Mucosa of descending colon (tissue), 3 donors: ENCODE data around the gene RNF166. TPM values are rescaled to one million over a fixed set of nuclear protein-coding genes. Genes with fewer than 3 reads are reported as not detected.

Experiments
- ATAC-seq: fragments of 200-7000 bp; cut with Tn5 transposase; one replicate; pipeline ENCODE4 v1.9.1; 2020; ENCODE audit warnings: mild to moderate bottlenecking, moderate library complexity
- DNase-seq, 3 donors: peaks; one replicate each; pipeline ENCODE4 v3.0.0-alpha.2; 2020
- H3K36me3 ChIP-seq: fragments of 200-600 bp; one replicate; pipeline ENCODE4 v1.8.0; 2021; ENCODE audit warnings: low read depth, mild to moderate bottlenecking
- H3K4me1 ChIP-seq: fragments of 200-600 bp; one replicate; pipeline ENCODE4 v1.8.0; 2021; ENCODE audit warnings: low read depth, mild to moderate bottlenecking
- H3K4me3 ChIP-seq: fragments of 200-600 bp; one replicate; pipeline ENCODE4 v1.8.0; 2021; ENCODE audit warnings: mild to moderate bottlenecking
- H3K9me3 ChIP-seq: fragments of 200-600 bp; one replicate; pipeline ENCODE4 v1.8.0; 2021; ENCODE audit warnings: mild to moderate bottlenecking
- CTCF ChIP-seq: fragments of 200-600 bp; IDR thresholded peaks from one replicate; pipeline ENCODE4 v1.8.0; 2022; ENCODE audit warnings: antibody characterized with exemption, mild to moderate bottlenecking
- intact Hi-C, 2 donors: fragments of 100-400 bp; cut with DNase I in 1 of 2; cut with micrococcal nuclease in 1 of 2; formaldehyde crosslinking; loops; one replicate each; pipeline versions ENCODE4 v1.11.0 to v1.11.1; 2022; cut with DNase I, micrococcal nuclease
- total RNA-seq, 3 donors: library from RNA; stranded (reverse); fragmentation: NEBNext Ultra II Directional in 2 of 3; extraction: Animal tissue kit (Norgen Biotek cat#: 25700) in 2 of 3; gene quantifications; one replicate each; pipeline versions ENCODE4 v1.2.1 to v1.2.4, GENCODE V29; 2021 to 2023
- donor health status: DM: no; HTN: no; CAD: no; lungs with moderate emphysema.
- donor health status: DM: no; HTN: no; CAD: no.
- donor health status: DM: no; HTN: yes; CAD: no.

The RNF166 gene
- total RNA-seq, 3 donors from 2014 or later = 9.5 to 22.8 (median 15.1) TPM

- Histone ChIP-seq H3K9me3 (no peaks in the 10 kb centered on the region), H3K36me3 (no peaks in the 10 kb centered on the region), H3K4me1 (peaks cover 18% of the 10 kb centered on the region), H3K4me3 (no peak overlapping the region)
- intact Hi-C loops = no loop called here
- DNase-seq (peak in 2 of 3 donors; percentile 54 to 73), ATAC-seq (peak; percentile 50)
- TF ChIP-seq CTCF = no peak
These were observed 14.2 kb downstream of the RNF166 start for GRCh38 chr16:88691924-88692560.

GRCh38 chr16:88691129-88691813 lies 14.9 kb downstream of the RNF166 start:
- TF ChIP-seq CTCF = no peak
- intact Hi-C loops = no loop called here
- DNase-seq = peak in 1 of 3 donors; percentile 57
- no peak for ATAC-seq
- H3K4me3 ChIP-seq = no peak overlapping the region
- H3K4me1 ChIP-seq = peaks cover 22% of the 10 kb centered on the region
- no peaks in the 10 kb centered on the region for H3K36me3 ChIP-seq
- no peaks in the 10 kb centered on the region for H3K9me3 ChIP-seq

GRCh38 chr16:88690341-88691128 lies 15.7 kb downstream of the RNF166 start:
- ATAC-seq (no peak), DNase-seq (no peak)
- no peaks in the 10 kb centered on the region for H3K9me3 ChIP-seq
- H3K36me3 ChIP-seq = no peaks in the 10 kb centered on the region
- intact Hi-C loops = no loop called here
- TF ChIP-seq CTCF = no peak
- no peak overlapping the region for H3K4me3 ChIP-seq
- peaks cover 22% of the 10 kb centered on the region for H3K4me1 ChIP-seq

GRCh38 chr16:88688013-88688778 lies 18.0 kb downstream of the RNF166 start:
- H3K4me3 ChIP-seq = no peak overlapping the region
- intact Hi-C loops = no loop called here
- DNase-seq = peak in 2 of 3 donors; percentile 61 to 73
- no peaks in the 10 kb centered on the region for H3K36me3 ChIP-seq
- H3K9me3 ChIP-seq = no peaks in the 10 kb centered on the region
- peak; percentile 25 for ATAC-seq
- H3K4me1 ChIP-seq = peaks cover 22% of the 10 kb centered on the region
- no peak for TF ChIP-seq CTCF

GRCh38 chr16:88687676-88688012 lies 18.6 kb downstream of the RNF166 start:
- TF ChIP-seq CTCF = no peak
- H3K4me1 ChIP-seq = peaks cover 21% of the 10 kb centered on the region
- ATAC-seq (no peak), DNase-seq (no peak)
- intact Hi-C loops = no loop called here
- no peak overlapping the region for H3K4me3 ChIP-seq
- H3K9me3 ChIP-seq = no peaks in the 10 kb centered on the region
- no peaks in the 10 kb centered on the region for H3K36me3 ChIP-seq
